Measurements from ENCODE around the gene PANK3.
"Not testable (repeated sequence)": the region's sequence is repeated elsewhere in the genome, so short reads cannot be mapped to it uniquely, and the experiment has no call there.

The PANK3 gene

DNA sequence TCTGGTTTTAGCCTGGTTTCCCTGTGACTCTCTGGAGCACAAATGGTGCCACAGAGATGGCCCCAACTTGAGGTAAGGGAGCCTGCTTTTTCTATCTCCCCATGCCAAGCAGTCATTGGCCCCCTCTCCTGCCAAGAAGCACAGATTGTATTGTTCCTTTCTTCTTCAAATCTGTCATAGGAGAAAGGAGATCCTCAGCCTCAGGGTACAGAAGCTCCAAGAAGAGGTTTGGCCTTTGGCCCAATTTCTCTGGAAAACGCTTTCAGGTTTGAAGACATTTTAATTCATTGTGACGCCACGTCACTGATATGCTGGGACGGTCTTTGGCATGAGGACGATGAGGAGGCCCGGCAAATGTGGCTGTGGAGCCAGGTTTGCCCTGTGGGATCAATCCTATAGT, 29.2 kb upstream of the PANK3 start:
- Histone ChIP-seq H3K9ac (ENCODE audit: low read length) (no peak overlapping the region), H3K4me3 (ENCODE audit: low read depth in 1 of 2, low read length in 2 of 2) (no peak overlapping the region), H3K27me3 (ENCODE audit: control insufficient read depth in 1 of 2, insufficient read depth in 2 of 2, low read length in 2 of 2) (no peaks in the 10 kb centered on the region), H3K36me3 (ENCODE audit: insufficient read depth, low read length) (no peaks in the 10 kb centered on the region), H3K27ac (ENCODE audit: low read depth, low read length) (no peak overlapping the region), H3K4me1 (ENCODE audit: insufficient read depth, low read length) (no peaks in the 10 kb centered on the region), H3K9me3 (ENCODE audit: low read length) (no peaks in the 10 kb centered on the region)

DNA sequence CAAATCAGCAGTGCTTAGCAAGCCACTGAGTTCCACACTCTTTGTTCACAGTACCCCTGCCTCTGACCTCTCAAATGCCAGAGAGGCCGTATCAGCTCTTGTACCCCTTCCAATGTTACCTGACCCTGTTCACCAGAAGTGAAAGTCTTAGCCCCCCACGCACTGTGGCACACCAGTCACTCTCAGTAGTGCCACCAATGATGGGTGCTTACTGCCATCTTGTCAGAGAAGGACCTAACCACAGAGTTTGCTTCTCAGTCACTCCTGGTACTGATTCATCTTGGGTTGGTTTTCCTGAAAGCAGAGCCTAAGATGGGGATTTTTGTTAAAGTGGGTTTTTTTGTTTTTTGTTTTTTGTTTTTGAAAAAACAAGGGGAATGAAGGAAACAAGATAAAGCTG, 28.8 kb upstream of the PANK3 start:
- Histone ChIP-seq H3K36me3 (ENCODE audit: insufficient read depth, low read length) (no peaks in the 10 kb centered on the region), H3K27me3 (ENCODE audit: control insufficient read depth in 1 of 2, insufficient read depth in 2 of 2, low read length in 2 of 2) (no peaks in the 10 kb centered on the region), H3K9ac (ENCODE audit: low read length) (no peak overlapping the region), H3K27ac (ENCODE audit: low read depth, low read length) (no peak overlapping the region), H3K4me1 (ENCODE audit: insufficient read depth, low read length) (no peaks in the 10 kb centered on the region), H3K9me3 (ENCODE audit: low read length) (no peaks in the 10 kb centered on the region), H3K4me3 (ENCODE audit: low read depth in 1 of 2, low read length in 2 of 2) (no peak overlapping the region)

DNA sequence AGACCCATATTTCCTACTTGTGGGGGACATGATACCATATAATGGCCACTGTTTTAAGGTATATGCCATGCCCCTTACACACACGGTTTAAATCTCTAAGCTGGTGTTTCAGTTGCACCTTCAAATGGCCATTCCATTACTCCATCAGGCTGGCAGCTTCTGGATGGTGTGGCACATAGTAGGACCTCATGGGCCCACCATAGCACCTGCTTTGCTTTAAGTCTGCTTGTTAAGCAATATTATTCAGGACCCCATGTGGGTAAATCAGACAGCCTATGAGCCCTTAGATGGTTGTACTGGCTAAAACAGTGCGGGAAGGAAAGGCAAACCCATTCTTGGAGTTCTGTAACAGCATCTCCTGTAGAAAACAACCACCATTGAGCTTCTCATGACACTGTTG, 27.4 kb upstream of the PANK3 start:
- Histone ChIP-seq H3K9me3 (ENCODE audit: low read length) (no peaks in the 10 kb centered on the region), H3K27me3 (ENCODE audit: control insufficient read depth in 1 of 2, insufficient read depth in 2 of 2, low read length in 2 of 2) (no peaks in the 10 kb centered on the region), H3K27ac (ENCODE audit: low read depth, low read length) (no peak overlapping the region), H3K4me3 (ENCODE audit: low read depth in 1 of 2, low read length in 2 of 2) (no peak overlapping the region), H3K4me1 (ENCODE audit: insufficient read depth, low read length) (no peaks in the 10 kb centered on the region), H3K36me3 (ENCODE audit: insufficient read depth, low read length) (no peaks in the 10 kb centered on the region), H3K9ac (ENCODE audit: low read length) (no peak overlapping the region)

DNA sequence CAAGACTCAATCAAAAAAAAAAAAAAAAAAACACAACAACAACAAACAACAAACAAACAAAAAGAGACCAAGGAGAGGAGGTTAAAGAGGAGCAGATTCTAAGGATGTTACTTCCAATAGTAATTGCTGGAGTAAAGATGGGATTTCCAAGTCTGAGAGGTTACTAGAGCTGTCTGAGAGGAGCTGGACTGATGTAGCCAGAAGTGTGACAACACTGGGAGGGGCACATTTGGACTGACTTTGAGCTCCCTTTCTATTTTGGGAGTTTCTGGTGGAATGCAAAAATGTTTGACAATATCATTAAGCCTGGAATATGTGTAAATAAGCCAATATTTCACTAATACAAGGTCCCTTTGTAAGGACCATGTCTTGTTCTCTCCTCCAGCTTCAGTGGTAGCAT, 25.3 kb upstream of the PANK3 start:
- H3K4me1 ChIP-seq (ENCODE audit: insufficient read depth, low read length): no peaks in the 10 kb centered on the region
- H3K27me3 ChIP-seq (ENCODE audit: control insufficient read depth in 1 of 2, insufficient read depth in 2 of 2, low read length in 2 of 2): no peaks in the 10 kb centered on the region
- H3K27ac ChIP-seq (ENCODE audit: low read depth, low read length): no peak overlapping the region
- H3K36me3 ChIP-seq (ENCODE audit: insufficient read depth, low read length): no peaks in the 10 kb centered on the region
- H3K4me3 ChIP-seq (ENCODE audit: low read depth in 1 of 2, low read length in 2 of 2): no peak overlapping the region
- H3K9ac ChIP-seq (ENCODE audit: low read length): no peak overlapping the region
- H3K9me3 ChIP-seq (ENCODE audit: low read length): no peaks in the 10 kb centered on the region

DNA sequence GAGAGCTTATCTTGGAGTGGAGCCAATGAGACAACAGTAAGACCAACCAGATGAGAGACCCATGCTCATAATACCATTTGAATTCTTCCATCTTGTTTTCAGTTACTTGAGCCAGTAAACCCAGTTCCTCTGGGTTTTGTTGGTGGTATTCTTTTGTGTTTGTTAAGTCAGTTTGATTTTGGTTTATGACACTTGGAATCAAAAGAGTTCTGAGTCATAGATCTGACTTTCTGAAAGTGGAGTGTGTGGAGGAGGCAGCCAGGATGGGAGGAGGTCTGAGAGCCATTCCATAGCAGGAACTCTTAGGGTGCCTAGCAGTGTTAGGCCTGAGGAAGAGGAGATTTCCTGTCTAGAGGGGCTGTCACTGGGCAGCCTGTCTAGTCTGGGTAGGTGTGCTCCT, 24.6 kb upstream of the PANK3 start:
- Histone ChIP-seq H3K9ac (ENCODE audit: low read length) (no peak overlapping the region), H3K9me3 (ENCODE audit: low read length) (no peaks in the 10 kb centered on the region), H3K36me3 (ENCODE audit: insufficient read depth, low read length) (no peaks in the 10 kb centered on the region), H3K4me3 (ENCODE audit: low read depth in 1 of 2, low read length in 2 of 2) (no peak overlapping the region), H3K27me3 (ENCODE audit: control insufficient read depth in 1 of 2, insufficient read depth in 2 of 2, low read length in 2 of 2) (no peaks in the 10 kb centered on the region), H3K27ac (ENCODE audit: low read depth, low read length) (no peak overlapping the region), H3K4me1 (ENCODE audit: insufficient read depth, low read length) (no peaks in the 10 kb centered on the region)

GRCh38 chr5:168602517-168602916, 23.3 kb upstream of the PANK3 start:
- Histone ChIP-seq H3K9ac (ENCODE audit: low read length) (no peak overlapping the region), H3K36me3 (ENCODE audit: insufficient read depth, low read length) (no peaks in the 10 kb centered on the region), H3K4me1 (ENCODE audit: insufficient read depth, low read length) (no peaks in the 10 kb centered on the region), H3K27ac (ENCODE audit: low read depth, low read length) (no peak overlapping the region), H3K27me3 (ENCODE audit: control insufficient read depth in 1 of 2, insufficient read depth in 2 of 2, low read length in 2 of 2) (no peaks in the 10 kb centered on the region), H3K4me3 (ENCODE audit: low read depth in 1 of 2, low read length in 2 of 2) (no peak overlapping the region), H3K9me3 (ENCODE audit: low read length) (no peaks in the 10 kb centered on the region)

GRCh38 chr5:168601972-168602371, 22.8 kb upstream of the PANK3 start:
- Histone ChIP-seq H3K9me3 (ENCODE audit: low read length) (no peaks in the 10 kb centered on the region), H3K9ac (ENCODE audit: low read length) (no peak overlapping the region), H3K27me3 (ENCODE audit: control insufficient read depth in 1 of 2, insufficient read depth in 2 of 2, low read length in 2 of 2) (no peaks in the 10 kb centered on the region), H3K4me3 (ENCODE audit: low read depth in 1 of 2, low read length in 2 of 2) (no peak overlapping the region), H3K4me1 (ENCODE audit: insufficient read depth, low read length) (no peaks in the 10 kb centered on the region), H3K27ac (ENCODE audit: low read depth, low read length) (no peak overlapping the region), H3K36me3 (ENCODE audit: insufficient read depth, low read length) (no peaks in the 10 kb centered on the region)

DNA sequence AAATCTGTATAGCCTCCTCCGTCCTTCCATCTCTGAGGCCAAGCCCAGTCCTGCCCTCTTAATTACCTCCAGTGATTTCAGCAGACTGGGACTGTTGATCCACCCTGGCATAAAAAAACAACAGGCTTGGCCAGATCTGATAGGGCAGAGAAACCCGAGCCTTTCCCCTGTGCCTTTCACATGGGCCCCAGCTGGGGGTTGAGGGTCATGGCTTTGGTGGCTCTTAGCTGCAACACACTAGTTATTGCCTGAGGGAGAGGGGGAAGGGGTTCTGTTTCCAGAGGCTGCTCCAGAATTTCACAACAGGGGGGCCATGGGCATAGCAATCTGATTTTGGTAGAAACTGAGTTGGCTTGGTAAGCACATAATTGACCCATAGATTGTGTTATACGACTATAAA, 21.2 kb upstream of the PANK3 start:
- H3K27me3 ChIP-seq (ENCODE audit: control insufficient read depth in 1 of 2, insufficient read depth in 2 of 2, low read length in 2 of 2): no peaks in the 10 kb centered on the region
- no peak overlapping the region for H3K9ac ChIP-seq (ENCODE audit: low read length)
- H3K27ac ChIP-seq (ENCODE audit: low read depth, low read length): no peak overlapping the region
- H3K4me1 ChIP-seq (ENCODE audit: insufficient read depth, low read length): no peaks in the 10 kb centered on the region
- no peaks in the 10 kb centered on the region for H3K9me3 ChIP-seq (ENCODE audit: low read length)
- H3K4me3 ChIP-seq (ENCODE audit: low read depth in 1 of 2, low read length in 2 of 2): no peak overlapping the region
- no peaks in the 10 kb centered on the region for H3K36me3 ChIP-seq (ENCODE audit: insufficient read depth, low read length)

DNA sequence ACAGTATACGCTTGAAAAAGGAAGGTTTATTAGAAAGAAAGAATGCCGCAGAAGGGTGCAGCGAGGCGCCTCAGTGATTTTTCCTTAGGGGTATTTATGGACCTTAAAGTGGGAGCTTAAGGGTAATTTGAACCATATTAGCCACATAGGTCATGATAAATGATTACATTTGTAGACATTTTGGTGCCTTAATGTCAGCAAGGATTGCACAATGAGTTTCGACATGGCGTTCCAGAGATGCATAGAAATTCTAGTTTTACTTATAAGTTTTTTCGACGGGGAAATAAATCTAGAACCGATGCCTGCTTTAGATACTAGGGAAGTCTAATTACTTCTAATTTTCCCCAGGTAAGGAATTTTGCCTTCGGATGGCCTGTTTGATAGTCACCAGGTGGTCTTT, 20.7 kb upstream of the PANK3 start:
- H3K27ac ChIP-seq (ENCODE audit: low read depth, low read length): no peak overlapping the region
- H3K27me3 ChIP-seq (ENCODE audit: control insufficient read depth in 1 of 2, insufficient read depth in 2 of 2, low read length in 2 of 2): no peaks in the 10 kb centered on the region
- no peak overlapping the region for H3K9ac ChIP-seq (ENCODE audit: low read length)
- H3K4me1 ChIP-seq (ENCODE audit: insufficient read depth, low read length): no peaks in the 10 kb centered on the region
- H3K36me3 ChIP-seq (ENCODE audit: insufficient read depth, low read length): no peaks in the 10 kb centered on the region
- no peaks in the 10 kb centered on the region for H3K9me3 ChIP-seq (ENCODE audit: low read length)
- H3K4me3 ChIP-seq (ENCODE audit: low read depth in 1 of 2, low read length in 2 of 2): no peak overlapping the region

DNA sequence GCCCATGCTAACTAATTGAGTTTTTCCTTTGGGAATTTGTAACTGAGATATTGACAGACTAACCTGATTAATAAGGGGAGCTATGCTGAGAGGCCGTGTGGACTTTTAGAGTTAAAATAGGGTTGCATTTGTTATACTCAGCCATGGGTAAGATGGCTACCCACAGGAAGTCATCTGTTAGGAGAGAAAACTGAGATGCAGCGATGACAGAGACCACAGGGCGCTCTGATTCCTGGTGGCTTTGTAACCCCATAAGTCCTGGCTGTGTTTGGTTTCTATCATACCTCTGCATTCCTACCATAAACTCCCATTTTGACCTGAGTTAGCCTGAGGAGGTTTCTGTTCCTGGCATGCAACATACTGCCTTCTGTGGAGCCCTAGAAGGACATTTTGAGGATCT, 19.5 kb upstream of the PANK3 start:
- no peak overlapping the region for H3K9ac ChIP-seq (ENCODE audit: low read length)
- no peaks in the 10 kb centered on the region for H3K36me3 ChIP-seq (ENCODE audit: insufficient read depth, low read length)
- H3K9me3 ChIP-seq (ENCODE audit: low read length): no peaks in the 10 kb centered on the region
- no peak overlapping the region for H3K27ac ChIP-seq (ENCODE audit: low read depth, low read length)
- no peaks in the 10 kb centered on the region for H3K4me1 ChIP-seq (ENCODE audit: insufficient read depth, low read length)
- no peaks in the 10 kb centered on the region for H3K27me3 ChIP-seq (ENCODE audit: control insufficient read depth in 1 of 2, insufficient read depth in 2 of 2, low read length in 2 of 2)
- no peak overlapping the region for H3K4me3 ChIP-seq (ENCODE audit: low read depth in 1 of 2, low read length in 2 of 2)

- H3K9ac ChIP-seq (ENCODE audit: low read length): no peak overlapping the region
- H3K9me3 ChIP-seq (ENCODE audit: low read length): no peaks in the 10 kb centered on the region
- H3K4me1 ChIP-seq (ENCODE audit: insufficient read depth, low read length): no peaks in the 10 kb centered on the region
- H3K27ac ChIP-seq (ENCODE audit: low read depth, low read length): no peak overlapping the region
- H3K4me3 ChIP-seq (ENCODE audit: low read depth in 1 of 2, low read length in 2 of 2): no peak overlapping the region
- no peaks in the 10 kb centered on the region for H3K27me3 ChIP-seq (ENCODE audit: control insufficient read depth in 1 of 2, insufficient read depth in 2 of 2, low read length in 2 of 2)
- no peaks in the 10 kb centered on the region for H3K36me3 ChIP-seq (ENCODE audit: insufficient read depth, low read length)
These were observed 17.8 kb upstream of the PANK3 start for GRCh38 chr5:168596927-168597326.

DNA sequence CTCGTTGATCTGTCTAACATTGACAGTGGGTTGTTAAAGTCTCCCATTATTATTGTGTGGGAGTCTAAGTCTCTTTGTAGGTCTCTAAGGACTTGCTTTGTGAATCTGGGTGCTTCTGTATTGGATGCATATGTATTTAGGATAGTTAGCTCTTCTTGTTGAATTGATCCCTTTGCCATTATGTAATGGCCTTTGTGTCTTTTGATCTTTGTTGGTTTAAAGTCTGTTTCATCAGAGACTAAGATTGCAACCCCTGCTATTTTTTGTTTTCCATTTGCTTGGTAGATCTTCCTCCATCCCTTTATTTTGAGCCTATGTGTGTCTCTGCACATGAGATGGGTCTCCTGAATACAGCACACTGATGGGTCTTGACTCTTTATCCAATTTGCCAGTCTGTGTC, 17.0 kb upstream of the PANK3 start:
- H3K27ac ChIP-seq (ENCODE audit: low read depth, low read length); H3K9me3 ChIP-seq (ENCODE audit: low read length); H3K36me3 ChIP-seq (ENCODE audit: insufficient read depth, low read length); H3K27me3 ChIP-seq (ENCODE audit: control insufficient read depth in 1 of 2, insufficient read depth in 2 of 2, low read length in 2 of 2); H3K4me3 ChIP-seq (ENCODE audit: low read depth in 1 of 2, low read length in 2 of 2); H3K9ac ChIP-seq (ENCODE audit: low read length); H3K4me1 ChIP-seq (ENCODE audit: insufficient read depth, low read length): not testable (repeated sequence)

GRCh38 chr5:168592014-168592368, 12.8 kb upstream of the PANK3 start:
- Histone ChIP-seq H3K9ac (ENCODE audit: low read length) (no peak overlapping the region), H3K27ac (ENCODE audit: low read depth, low read length) (no peak overlapping the region), H3K36me3 (ENCODE audit: insufficient read depth, low read length) (no peaks in the 10 kb centered on the region), H3K9me3 (ENCODE audit: low read length) (no peaks in the 10 kb centered on the region), H3K27me3 (ENCODE audit: control insufficient read depth in 1 of 2, insufficient read depth in 2 of 2, low read length in 2 of 2) (no peaks in the 10 kb centered on the region), H3K4me1 (ENCODE audit: insufficient read depth, low read length) (no peaks in the 10 kb centered on the region), H3K4me3 (ENCODE audit: low read depth in 1 of 2, low read length in 2 of 2) (no peak overlapping the region)
